HG02610 (cell line): ENCODE measurements around the gene TTL.
"Not testable (repeated sequence)": the region's sequence is repeated elsewhere in the genome, so short reads cannot be mapped to it uniquely, and the experiment has no call there.

ENCODE experiments used
- ATAC-seq: cut with Tn5 transposase; IDR thresholded peaks from one replicate; pipeline ENCODE4 v1.9.1; 2021; ENCODE audit warnings: mild to moderate bottlenecking, moderate library complexity; ENCODE audit not compliant: unreplicated experiment

TTL gene

DNA sequence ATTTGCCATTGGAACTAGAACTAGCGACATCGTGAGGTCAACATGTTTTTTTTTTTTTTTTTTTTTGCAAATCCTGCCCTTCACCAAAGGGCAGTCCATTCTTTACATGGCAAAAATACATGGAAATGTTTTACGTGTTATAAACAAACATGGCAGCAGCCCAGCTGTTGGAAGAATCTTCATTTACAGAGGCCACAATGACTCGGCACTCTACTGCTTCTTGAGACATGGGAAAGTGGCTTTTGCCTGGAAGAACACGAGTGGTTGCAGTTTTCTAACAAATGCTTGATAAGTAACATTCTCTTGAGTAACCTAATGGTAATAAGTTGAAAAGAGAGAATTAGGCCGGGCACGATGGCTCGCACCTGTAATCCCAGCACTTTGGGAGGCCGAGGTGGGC is 37.5 kb downstream of the TTL start:
- ATAC-seq: no peak

- ATAC-seq: no peak
Measured at GRCh38 chr2:112520234-112520783, 38.4 kb downstream of the TTL start.

GRCh38 chr2:112523291-112523777 is 41.4 kb downstream of the TTL start:
- ATAC-seq: no peak

DNA sequence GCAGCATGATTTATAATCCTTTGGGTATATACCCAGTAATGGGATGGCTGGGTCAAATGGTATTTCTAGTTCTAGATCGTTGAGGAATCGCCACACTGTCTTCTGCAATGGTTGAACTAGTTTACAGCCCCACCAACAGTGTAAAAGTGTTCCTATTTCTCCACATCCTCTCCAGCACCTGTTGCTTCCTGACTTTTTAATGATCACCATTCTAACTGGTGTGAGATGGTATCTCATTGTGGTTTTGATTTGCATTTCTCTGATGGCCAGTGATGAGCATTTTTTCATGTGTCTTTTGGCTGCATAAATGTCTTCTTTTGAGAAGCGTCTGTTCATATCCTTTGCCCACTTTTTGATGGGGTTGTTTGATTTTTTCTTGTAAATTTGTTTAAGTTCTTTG is 42.3 kb downstream of the TTL start:
- ATAC-seq: not testable (repeated sequence)

- ATAC-seq: no peak
Measured at GRCh38 chr2:112528541-112528940, 46.6 kb downstream of the TTL start.

DNA sequence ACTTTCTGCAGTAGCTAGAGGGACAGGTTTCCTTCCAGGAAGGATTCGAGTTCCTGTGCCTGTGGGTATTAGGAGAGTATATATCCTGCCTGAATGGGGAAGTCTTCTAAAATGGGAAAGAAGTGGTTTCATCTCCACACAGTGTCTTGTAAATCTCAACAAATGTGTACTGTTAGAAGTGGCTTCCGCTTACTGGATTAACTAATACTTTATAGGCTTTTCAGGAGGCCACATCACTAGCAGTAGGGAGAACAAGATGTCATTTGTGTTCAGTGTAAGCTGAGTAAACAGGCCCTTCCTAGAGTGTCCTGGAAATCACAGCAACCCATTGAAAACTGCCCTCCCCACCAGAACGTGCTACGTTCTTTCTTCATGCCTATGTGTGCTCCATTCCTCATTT is 47.8 kb downstream of the TTL start:
- ATAC-seq: no peak

DNA sequence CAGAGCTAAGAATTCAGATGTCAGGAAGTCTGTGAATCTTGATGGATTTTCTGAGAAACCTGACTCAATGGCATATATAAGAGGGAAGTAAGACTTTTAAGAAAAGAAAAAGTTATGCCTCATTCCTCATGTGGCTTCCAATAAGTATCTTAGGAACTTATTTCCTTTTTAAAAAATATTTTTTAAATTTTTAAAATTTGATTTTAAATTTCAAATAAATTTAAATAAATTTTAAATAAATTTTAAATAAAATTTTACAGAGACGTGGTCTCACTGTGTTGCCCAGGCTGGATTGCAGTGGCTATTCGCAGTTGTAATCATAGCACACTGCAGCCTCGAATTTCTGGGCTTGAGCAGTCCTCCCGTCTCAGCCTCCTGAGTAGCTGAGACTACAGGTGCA is 48.8 kb downstream of the TTL start:
- ATAC-seq: no peak

DNA sequence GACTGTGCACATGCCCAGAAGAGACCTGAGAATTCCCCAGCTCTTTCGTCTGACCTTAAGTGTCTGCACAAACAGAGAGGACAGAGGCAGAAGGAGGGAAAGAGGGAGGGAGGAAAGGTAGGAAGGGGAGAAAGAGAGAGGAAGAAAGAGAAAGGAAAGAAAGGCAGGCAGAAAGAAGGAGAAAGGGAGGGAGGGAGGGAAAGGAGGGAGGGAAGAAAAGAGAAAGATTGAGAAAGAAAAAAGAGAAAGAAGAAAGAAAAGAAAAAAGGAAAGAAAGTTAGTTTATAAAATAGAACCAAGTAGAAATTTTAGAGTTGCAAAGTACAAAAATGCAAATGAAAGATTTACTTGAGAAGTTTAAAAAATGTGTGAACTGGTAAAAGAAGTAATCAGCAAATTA is 52.9 kb downstream of the TTL start:
- no peak for ATAC-seq

DNA sequence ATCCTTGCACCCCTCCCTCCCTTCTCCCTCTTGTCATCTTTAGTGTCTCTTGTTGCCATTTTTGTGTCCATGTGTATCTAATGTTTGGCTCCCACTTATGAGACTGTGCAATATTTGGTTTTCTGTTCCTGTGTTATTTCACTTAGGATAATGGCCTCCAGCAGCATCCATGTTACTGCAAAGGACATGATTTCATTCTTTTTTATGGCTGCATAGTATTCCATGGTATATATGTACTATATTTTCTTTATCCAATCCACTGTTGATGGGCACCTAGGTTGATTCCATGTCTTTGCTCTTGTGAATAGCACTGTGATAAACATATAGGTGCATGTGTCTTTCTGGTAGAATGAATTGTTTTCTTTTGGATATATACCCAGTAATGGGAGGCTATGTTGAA is 54.7 kb downstream of the TTL start:
- ATAC-seq: not testable (repeated sequence)

DNA sequence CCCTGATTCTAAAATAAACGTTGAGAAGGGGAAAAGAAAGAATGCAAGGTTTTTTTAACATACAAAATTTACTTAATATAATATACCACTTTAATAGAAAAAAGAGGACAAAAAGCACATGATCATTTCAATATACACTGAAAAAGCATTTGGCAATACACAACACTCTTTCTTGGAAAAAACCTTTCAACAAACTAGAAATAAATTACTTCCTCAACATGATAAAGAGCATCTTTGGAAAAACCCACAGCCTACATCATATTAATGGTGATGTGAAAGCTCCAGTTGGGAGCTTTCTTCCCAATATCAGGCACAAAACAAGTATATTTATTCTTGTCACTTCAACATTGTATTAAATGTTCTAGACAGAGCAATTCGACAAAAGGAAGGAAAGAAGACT is 57.4 kb downstream of the TTL start:
- no peak for ATAC-seq

DNA sequence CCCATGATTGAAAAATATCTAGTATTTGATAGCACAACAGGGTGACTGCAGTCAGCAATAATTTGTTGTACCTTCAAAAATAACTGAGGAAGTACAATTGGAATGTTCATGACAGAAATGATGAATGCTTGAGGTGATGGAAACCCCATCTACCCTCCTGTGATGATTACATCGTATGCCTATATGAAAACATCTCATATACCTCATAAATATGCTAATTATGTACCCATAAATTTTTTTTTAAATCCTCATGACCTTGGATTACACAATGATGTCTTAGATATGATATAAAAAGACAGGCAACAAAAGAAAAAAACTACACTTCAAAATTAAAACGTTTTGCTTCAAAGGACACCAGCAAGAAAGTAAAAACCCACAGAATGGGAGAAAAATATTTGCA is 59.0 kb downstream of the TTL start:
- no peak for ATAC-seq

GRCh38 chr2:112541315-112542122 is 59.6 kb downstream of the TTL start:
- peak; percentile 62 for ATAC-seq

GRCh38 chr2:112542123-112542983 is 60.4 kb downstream of the TTL start, which contains the start of gene POLR1B:
Gene POLR1B, plus strand, starts transcription at chr2:112542465. Its CDS starts 30 bp downstream, at chr2:112542495.
- ATAC-seq: peak; percentile 79

GRCh38 chr2:112542984-112543661 is 61.2 kb downstream of the TTL start:
- no peak for ATAC-seq

DNA sequence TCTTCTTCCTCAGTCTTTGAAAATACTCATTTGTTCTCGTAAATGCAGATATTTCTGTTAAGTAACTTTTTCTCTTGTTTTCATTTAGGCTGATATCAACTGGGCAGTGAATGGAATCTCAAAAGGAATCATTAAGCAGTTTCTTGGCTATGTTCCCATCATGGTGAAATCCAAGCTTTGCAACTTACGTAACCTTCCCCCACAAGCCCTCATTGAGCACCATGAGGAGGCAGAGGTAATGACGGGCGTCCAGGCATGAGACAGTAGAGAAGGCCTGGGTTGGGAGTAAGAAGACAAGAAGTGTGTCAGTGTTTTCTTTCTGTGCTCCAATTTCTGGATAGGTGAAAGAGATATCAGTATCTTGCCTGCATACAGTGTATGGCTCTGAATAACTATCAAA is 65.4 kb downstream of the TTL start:
- ATAC-seq: no peak

DNA sequence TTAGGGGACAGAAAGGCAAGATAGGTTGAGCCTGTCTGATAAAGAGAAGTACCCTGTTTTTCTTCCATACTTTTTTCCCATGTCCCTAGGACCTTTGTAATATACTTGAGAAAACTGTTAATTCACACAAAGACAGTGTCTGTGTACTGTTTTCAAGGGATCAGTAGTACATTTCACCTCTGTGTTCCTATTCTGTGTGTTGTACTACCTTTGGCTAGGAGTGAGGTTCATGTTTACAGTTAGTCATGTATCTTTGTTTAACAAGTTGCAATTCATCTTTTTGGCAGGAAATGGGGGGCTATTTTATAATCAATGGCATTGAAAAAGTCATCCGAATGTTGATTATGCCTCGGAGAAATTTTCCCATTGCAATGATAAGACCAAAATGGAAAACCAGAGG is 67.0 kb downstream of the TTL start:
- ATAC-seq: no peak

- peak; percentile 55 for ATAC-seq
Measured at GRCh38 chr2:112566104-112566503, 84.1 kb downstream of the TTL start.

DNA sequence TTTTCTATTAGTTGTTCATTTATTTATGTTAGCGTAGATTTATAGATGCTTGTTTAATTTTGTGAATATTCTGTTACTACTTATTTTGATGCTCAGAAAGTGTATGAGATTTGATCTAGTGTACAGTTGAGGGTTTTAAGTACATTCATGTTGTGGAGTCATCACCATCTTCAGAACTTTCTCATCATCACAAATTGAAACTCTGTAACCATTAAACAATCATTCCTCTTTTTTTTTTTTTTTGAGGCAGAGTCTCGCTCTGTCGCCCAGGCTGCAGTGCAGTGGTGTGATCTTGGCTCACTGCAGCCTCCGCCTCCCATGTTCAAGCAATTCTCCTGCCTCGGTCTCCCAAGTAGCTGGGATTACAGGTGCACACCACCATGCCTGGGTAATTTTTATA is 84.6 kb downstream of the TTL start:
- ATAC-seq: peak; percentile 36

DNA sequence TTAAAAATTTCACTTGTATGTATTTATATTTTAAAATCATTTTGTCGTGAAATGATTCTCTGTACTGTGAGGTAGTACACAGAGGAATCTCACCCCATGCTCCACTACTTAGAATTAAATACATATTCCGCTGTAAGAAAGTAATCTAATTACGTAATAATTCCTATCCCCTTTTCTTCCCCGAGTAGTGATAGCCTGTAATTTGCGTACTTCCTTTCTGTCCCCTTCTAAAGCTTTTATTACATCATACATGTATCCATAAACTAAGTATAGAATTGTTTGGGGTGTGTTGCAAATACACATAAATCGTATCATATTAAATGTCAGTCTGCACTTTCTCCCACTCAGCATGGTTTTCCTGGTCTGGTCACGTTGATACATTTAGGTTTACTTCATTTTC is 90.0 kb downstream of the TTL start:
- ATAC-seq: no peak

GRCh38 chr2:112577756-112578155 is 95.8 kb downstream of the TTL start:
- ATAC-seq: no peak

DNA sequence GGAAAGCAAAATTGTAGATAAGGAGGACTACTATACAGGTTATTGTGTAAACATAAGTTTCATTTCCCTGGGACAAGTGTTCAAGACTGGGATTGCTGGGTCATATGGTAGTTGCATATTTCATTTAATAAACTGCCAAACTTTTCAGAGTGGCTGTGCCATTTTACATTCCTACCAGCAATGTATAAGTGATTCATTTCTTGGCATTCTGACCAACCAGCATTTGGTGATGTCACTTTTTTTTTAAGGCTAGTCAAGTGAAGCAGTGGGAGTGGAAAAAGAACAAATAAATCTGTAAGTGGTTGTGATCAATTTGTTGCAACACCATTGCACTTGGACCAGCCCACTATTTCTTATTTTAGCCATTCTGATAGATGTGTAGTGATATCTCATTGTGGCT is 97.3 kb downstream of the TTL start:
- ATAC-seq: no peak
